Right lobe of liver (tissue), 6 donors: ENCODE measurements around the gene LRRC71. TPM values are rescaled to one million over a fixed set of nuclear protein-coding genes. Genes with fewer than 3 reads are reported as not detected.

Source experiments
- ATAC-seq, 4 donors: fragments of 200-7000 bp; cut with Tn5 transposase; one replicate each; pipeline ENCODE4 v1.9.1; 2020; ENCODE audit warnings: mild to moderate bottlenecking in 4 of 4, moderate library complexity in 4 of 4
- DNase-seq, 3 donors: peaks; one replicate each; pipeline ENCODE4 v3.0.0-alpha.2; 2020
- H3K27ac ChIP-seq, 3 donors: fragments of 200-600 bp; one replicate each; pipeline ENCODE4 v1.8.0; 2022
- H3K27me3 ChIP-seq, 2 donors: fragments of 200-600 bp; one replicate each; pipeline ENCODE4 v1.8.0; 2022
- H3K36me3 ChIP-seq, 4 donors: fragments of 200-600 bp; sonication (generic) in 1 of 4; one replicate each; pipeline versions ENCODE4 v1.5.1 to v1.8.0; 2017 to 2022; ENCODE audit warnings: control low read depth in 1 of 4
- H3K4me1 ChIP-seq, 4 donors: fragments of 200-600 bp; sonication (generic) in 1 of 4; one replicate each; pipeline versions ENCODE4 v1.5.1 to v1.8.0; 2017 to 2022; ENCODE audit warnings: control low read depth in 1 of 4
- H3K4me3 ChIP-seq, 3 donors: fragments of 200-600 bp; one replicate each; pipeline ENCODE4 v1.8.0; 2022
- H3K9me3 ChIP-seq, 4 donors: fragments of 200-600 bp; sonication (generic) in 1 of 4; one replicate each; pipeline versions ENCODE4 v1.5.1 to v1.8.0; 2017 to 2022; ENCODE audit warnings: control low read depth in 1 of 4
- POLR2A ChIP-seq: fragments of 450-650 bp; IDR thresholded peaks from one replicate; pipeline ENCODE4 v1.6.1; 2017; ENCODE audit warnings: antibody characterized with exemption, mild to moderate bottlenecking
- whole genome bisulfite sequencing: methylation state at CpG from one replicate; pipeline ENCODE4 v1.1.6; 2018; ENCODE audit warnings: low coverage, low lambda C conversion rate; ENCODE audit not compliant: insufficient coverage; ENCODE audit errors: missing lambda C conversion rate; 5-methylcytosine and 5-hydroxymethylcytosine counted together
- intact Hi-C, 2 donors: fragments of 100-400 bp; cut with DNase I; formaldehyde crosslinking; loops; one replicate each; pipeline versions ENCODE4 v1.11.2 to v1.14.1; 2022
- total RNA-seq, 6 experiments: library from RNA; depleted of rRNA in 2 of 6; stranded (reverse); fragments of >200 nt in 2 of 6; fragmentation: NEBNext Ultra II Directional in 3 of 6; extraction: Animal tissue kit (Norgen Biotek cat#: 25700) in 3 of 6; gene quantifications; one replicate each; pipeline versions ENCODE4 v1.1.0 to v1.2.4, GENCODE V29; 2016 to 2023
- TF ChIP-seq, protein P1 (sequence below), 4 donors: fragments of 200-600 bp in 3 of 4; fragments of 450-650 bp in 1 of 4; IDR thresholded peaks; one replicate each; pipeline versions ENCODE4 v1.5.1 to v1.8.0; 2016 to 2022; ENCODE audit warnings: antibody characterized with exemption in 4 of 4, mild to moderate bottlenecking in 2 of 4
- donor health status: DM: no; HTN: yes; CAD: no.
- donor health status: DM: no; HTN: no; CAD: no.
- donor health status: DM: no; HTN: no; CAD: no.
- donor health status: DM: no; HTN: yes; CAD: no.
- donor health status: DM: no; HTN: yes; CAD: no.

The LRRC71 gene
- total RNA-seq, 6 experiments from 2014 or later = 0.12 to 0.20 TPM; not detected in 4

- H3K4me1 ChIP-seq = peaks cover 0 to 6% (median 0%) of the 10 kb centered on the region in 4 donors
- H3K27ac ChIP-seq = peak overlapping the region in 2 of 3 donors; percentile 40 to 43
- H3K36me3 ChIP-seq = no peaks in the 10 kb centered on the region
- intact Hi-C loops = no loop called here
- no peaks in the 10 kb centered on the region for H3K9me3 ChIP-seq
- no peak overlapping the region for H3K4me3 ChIP-seq
- ATAC-seq (no peak), DNase-seq (no peak)
- no peaks in the 10 kb centered on the region for H3K27me3 ChIP-seq
- TF ChIP-seq, protein P1, sequence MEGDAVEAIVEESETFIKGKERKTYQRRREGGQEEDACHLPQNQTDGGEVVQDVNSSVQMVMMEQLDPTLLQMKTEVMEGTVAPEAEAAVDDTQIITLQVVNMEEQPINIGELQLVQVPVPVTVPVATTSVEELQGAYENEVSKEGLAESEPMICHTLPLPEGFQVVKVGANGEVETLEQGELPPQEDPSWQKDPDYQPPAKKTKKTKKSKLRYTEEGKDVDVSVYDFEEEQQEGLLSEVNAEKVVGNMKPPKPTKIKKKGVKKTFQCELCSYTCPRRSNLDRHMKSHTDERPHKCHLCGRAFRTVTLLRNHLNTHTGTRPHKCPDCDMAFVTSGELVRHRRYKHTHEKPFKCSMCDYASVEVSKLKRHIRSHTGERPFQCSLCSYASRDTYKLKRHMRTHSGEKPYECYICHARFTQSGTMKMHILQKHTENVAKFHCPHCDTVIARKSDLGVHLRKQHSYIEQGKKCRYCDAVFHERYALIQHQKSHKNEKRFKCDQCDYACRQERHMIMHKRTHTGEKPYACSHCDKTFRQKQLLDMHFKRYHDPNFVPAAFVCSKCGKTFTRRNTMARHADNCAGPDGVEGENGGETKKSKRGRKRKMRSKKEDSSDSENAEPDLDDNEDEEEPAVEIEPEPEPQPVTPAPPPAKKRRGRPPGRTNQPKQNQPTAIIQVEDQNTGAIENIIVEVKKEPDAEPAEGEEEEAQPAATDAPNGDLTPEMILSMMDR (IDR thresholded peaks at IDR 0.05) = no peak
- TF ChIP-seq POLR2A = no peak
- 47% methylated on average over 10 of the region's 12 CpGs for WGBS
Measured at GRCh38 chr1:156898971-156899664, 21.3 kb upstream of the LRRC71 start.

DNA sequence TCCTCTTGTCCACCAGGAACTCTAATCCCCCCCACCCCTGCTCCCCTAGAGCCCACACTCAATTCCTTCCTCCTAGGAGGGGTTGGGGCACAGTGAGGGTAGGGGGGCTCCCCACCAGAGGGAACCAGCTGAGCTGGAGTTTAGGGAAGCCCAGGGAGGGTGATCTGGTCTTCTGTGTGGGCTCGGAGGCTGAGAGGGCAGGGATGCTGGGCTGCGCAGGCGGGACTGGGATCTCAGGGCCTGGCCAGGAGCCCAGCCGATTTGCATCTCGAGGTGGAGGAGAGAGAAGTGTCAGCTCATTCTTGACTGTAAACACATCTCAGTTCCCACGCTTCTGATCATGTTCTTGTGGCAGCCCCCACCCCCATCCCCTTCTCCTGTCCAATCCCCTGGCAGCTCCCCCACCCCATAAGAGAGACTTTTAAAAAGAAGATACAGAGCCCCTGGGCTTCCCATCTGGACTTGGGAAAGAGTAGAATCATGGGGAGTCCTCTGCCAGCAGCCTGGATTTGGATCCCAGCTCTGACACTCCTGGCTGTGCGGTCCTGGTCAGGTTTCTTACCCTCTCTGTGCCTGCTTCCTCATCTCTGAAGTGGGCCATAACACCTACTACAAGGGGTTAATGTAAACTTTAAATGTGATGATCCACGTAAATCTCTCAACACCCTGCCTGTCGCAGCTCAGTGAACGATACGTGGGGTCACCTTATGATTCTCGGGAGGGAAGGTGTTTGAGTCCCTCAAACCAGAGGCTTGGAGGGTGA, 20.3 kb upstream of the LRRC71 start:
- WGBS = 88% methylated on average over 5 of the region's 12 CpGs
- H3K27ac ChIP-seq = no peak overlapping the region
- no peak overlapping the region for H3K4me3 ChIP-seq
- TF ChIP-seq, protein P1 (IDR thresholded peaks at IDR 0.05) = no peak
- no peak for TF ChIP-seq POLR2A
- peak in 1 of 3 donors; percentile 46 for DNase-seq
- peaks cover 0 to 6% (median 0%) of the 10 kb centered on the region in 4 donors for H3K4me1 ChIP-seq
- peak in 1 of 4 donors; percentile 4 for ATAC-seq
- H3K9me3 ChIP-seq = no peaks in the 10 kb centered on the region
- intact Hi-C loops = no loop called here
- no peaks in the 10 kb centered on the region for H3K27me3 ChIP-seq
- H3K36me3 ChIP-seq = no peaks in the 10 kb centered on the region

DNA sequence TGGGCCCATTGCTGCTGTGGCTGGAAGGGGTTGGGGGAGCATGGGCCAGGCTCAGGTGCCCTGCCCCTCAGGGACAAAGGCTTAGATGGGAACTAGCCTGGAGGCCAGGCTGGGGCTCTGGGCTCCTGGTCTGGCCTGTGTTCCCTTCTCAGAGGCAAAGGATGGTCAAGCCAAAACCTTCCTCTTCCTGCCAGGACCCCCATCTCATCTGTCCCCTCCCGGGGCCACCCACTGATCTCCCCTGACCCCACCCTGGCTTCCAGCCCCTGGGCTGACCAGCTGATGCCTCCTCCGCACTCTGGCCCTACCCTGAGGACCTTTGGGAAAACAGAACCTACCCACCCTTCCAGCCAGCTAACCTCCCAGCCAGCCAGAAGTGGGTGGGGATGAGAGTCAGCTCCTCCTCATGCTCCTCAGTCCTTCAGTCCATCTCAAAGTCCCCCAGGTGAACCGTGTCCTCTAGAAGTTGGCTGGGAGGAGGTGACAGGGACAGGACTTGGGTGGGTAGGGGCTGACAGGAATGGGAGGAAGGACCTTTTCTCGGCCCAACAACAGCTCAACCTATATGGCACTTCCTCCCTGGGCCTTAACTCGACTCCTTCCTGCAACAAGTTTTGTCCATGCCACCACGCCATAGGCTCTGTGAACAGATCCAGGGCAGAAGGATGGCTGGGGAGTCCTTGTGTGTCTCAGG, 19.4 kb upstream of the LRRC71 start:
- TF ChIP-seq, protein P1 (IDR thresholded peaks at IDR 0.05) = no peak
- no peak for TF ChIP-seq POLR2A
- no CpG with 5 or more reads among the region's 6 CpGs for WGBS
- no peaks in the 10 kb centered on the region for H3K36me3 ChIP-seq
- intact Hi-C loops = no loop called here
- H3K9me3 ChIP-seq = no peaks in the 10 kb centered on the region
- peaks cover 0 to 6% (median 0%) of the 10 kb centered on the region in 4 donors for H3K4me1 ChIP-seq
- no peaks in the 10 kb centered on the region for H3K27me3 ChIP-seq
- peak in 1 of 3 donors; percentile 29 for DNase-seq
- ATAC-seq = no peak
- peak overlapping the region in 1 of 3 donors; percentile 22 for H3K27ac ChIP-seq
- H3K4me3 ChIP-seq = no peak overlapping the region

DNA sequence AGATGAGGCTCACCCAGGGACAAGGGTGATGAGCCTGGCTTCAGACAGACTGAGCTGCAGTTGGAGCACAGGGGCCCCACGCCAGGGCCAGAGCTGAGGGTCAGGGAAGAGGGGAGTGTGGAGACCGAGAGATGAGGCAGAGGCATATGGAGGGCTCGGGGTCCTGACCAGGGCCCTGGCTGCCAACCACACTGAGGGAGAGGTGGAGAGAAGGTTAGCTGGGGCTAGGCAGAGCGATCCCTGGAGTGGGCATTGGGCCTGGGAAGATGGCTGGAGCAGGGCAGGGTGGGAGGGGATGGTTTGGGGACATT, 18.9 kb upstream of the LRRC71 start:
- DNase-seq (peak in 1 of 3 donors; percentile 30), ATAC-seq (no peak)
- H3K4me1 ChIP-seq = peaks cover 0 to 6% (median 0%) of the 10 kb centered on the region in 4 donors
- WGBS = 77% methylated on average over 3 of the region's 4 CpGs
- intact Hi-C loops = no loop called here
- H3K9me3 ChIP-seq = no peaks in the 10 kb centered on the region
- no peak for TF ChIP-seq POLR2A
- TF ChIP-seq, protein P1 (IDR thresholded peaks at IDR 0.05) = no peak
- H3K4me3 ChIP-seq = no peak overlapping the region
- H3K27ac ChIP-seq = no peak overlapping the region
- no peaks in the 10 kb centered on the region for H3K36me3 ChIP-seq
- no peaks in the 10 kb centered on the region for H3K27me3 ChIP-seq
